NCI-H1417 treated with DMSO at 0.1 percent for 48 hours (cell line): ENCODE measurements around the gene GALNT11.

ENCODE experiments used
- DNase-seq: peaks from one replicate; lab custom pipeline; 2025; lab: John Stamatoyannopoulos, UW

GALNT11 gene

DNA sequence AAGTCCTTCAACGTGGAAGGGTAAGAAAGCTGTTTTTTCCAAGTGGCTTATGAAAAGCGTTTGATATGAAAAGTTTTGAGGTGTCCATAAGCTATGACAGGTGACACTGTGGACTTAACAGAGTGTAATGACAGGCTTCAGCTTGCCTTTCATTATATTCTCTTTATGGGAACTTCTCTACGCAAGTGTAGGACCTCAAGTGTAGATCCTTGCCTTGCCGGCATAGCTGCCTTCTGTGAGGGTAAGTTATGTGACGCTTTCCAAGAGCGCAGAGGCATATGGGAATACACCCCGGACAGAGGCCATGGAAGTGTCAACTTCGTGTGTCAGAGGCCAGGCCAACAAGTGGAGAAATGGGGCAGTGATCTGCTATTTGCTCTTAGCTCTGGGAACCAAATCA is 91.9 kb downstream of the GALNT11 start:
- no peak for DNase-seq

DNA sequence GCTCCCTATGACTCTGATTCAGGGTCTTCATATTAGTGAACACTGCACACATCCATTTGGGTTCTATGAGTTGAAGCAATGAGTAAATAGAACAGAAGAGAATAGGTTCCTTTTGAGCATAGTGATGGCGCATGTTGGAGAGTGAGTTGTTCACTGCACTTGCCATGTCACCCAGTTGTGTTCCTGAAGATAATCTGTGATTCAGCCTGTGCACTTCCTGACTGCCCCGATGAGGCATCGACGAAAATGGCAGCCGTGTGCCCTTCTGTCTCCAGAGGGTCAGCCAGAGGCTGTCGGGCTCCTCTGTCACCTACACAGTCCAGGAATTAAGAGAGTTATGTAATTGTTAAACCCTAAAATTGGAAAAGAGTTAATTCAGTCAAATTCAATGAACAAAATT is 94.7 kb downstream of the GALNT11 start:
- no peak for DNase-seq

DNA sequence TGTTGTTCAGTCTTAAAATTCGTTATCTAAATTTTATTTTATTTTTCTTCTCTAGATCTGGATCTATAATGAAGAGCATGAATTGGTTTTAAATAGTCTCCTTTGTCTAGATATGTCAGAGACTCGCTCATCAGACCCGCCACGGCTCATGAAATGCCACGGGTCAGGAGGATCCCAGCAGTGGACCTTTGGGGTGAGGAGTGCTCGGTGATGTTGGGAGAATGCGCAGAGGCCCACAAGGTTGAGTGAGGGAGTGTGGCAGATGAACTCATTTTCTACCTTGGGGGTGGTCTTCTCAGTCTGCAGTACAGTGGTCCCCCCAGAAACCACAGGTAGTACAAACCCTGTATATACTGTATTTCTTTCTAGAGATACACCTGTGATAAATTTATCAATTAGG is 95.3 kb downstream of the GALNT11 start:
- no peak for DNase-seq

- no peak for DNase-seq
These were observed 96.0 kb downstream of the GALNT11 start for GRCh38 chr7:152121432-152121831.

GRCh38 chr7:152122540-152122939 is 97.1 kb downstream of the GALNT11 start:
- DNase-seq, result no peak

GRCh38 chr7:152126741-152127140 is 101.3 kb downstream of the GALNT11 start:
- no peak for DNase-seq

- no peak for DNase-seq
These were observed 101.8 kb downstream of the GALNT11 start for GRCh38 chr7:152127229-152127628.

- no peak for DNase-seq
These were observed 102.8 kb downstream of the GALNT11 start for GRCh38 chr7:152128252-152128651.

- no peak for DNase-seq
These were observed 103.4 kb downstream of the GALNT11 start for GRCh38 chr7:152128741-152129461.

- DNase-seq, result no peak
These were observed 104.2 kb downstream of the GALNT11 start for GRCh38 chr7:152129682-152130081.

- DNase-seq, result no peak
These were observed 105.5 kb downstream of the GALNT11 start for GRCh38 chr7:152130658-152131590.

GRCh38 chr7:152131981-152132494 is 106.6 kb downstream of the GALNT11 start:
- DNase-seq, result no peak

DNA sequence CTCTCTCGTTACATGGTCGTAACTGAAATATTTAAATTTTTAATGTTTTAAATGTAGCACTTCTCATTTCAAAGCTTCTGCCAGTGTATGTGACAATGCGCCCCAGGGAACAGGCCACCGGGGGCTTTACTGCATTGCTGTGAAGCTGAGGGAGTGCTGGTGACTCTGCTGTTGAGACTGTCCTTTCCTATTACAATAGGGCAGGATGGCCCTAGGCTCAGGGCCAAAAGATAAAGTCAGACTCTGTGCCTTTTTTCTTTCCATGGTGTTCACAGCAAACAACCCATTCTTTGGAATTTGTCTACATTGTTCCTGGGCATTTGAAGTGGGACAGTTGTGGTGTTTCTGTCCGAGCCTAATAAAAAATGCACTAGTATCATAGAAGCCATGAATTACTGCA is 107.3 kb downstream of the GALNT11 start:
- DNase-seq, result no peak

GRCh38 chr7:152133804-152134203 is 108.3 kb downstream of the GALNT11 start:
- DNase-seq, result no peak

DNA sequence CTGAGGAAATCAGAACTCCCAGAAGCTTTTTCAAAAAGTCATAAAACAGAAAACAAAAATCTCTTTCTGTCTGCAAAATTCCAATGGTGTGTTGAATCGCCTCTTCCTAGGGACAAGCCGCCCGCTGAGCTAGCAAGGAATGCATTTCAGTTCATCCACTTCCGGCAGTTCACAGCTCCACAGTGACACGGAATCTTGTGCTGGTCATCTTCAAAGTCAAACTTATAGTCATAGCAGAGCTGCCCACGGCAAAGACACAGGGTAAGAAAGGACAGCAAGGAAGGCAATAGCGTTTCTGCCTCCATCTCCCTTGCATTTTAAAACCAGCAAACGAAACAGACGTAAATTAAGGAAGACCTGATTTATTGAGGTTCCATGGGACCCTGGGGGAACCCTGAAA is 111.2 kb downstream of the GALNT11 start:
- no peak for DNase-seq

DNA sequence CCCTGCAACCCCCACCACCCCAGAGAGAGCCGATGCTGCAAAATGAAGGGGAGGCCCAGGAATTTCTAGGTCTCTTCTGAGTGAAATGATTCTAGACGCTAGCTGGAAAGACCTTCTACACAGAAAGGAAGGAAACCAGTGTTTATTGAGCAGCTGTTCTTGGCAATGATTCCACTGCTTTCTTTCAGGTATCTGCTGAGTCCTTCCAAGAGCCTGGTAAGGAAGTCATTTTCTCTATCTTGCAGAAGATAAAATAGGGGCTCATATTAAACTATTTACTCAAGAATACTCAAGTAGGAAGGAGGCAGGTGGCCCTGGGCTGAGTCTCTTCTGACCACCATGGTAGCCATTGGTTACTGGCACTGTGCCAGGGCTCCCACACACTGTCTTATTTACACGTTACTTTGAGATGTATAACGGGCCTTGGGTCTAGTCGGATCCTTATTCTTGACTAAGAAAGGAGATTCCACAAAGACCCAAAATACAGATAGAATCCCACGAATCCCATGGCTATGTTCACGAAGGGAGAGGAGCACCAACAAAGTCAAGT is 112.1 kb downstream of the GALNT11 start:
- no peak for DNase-seq

DNA sequence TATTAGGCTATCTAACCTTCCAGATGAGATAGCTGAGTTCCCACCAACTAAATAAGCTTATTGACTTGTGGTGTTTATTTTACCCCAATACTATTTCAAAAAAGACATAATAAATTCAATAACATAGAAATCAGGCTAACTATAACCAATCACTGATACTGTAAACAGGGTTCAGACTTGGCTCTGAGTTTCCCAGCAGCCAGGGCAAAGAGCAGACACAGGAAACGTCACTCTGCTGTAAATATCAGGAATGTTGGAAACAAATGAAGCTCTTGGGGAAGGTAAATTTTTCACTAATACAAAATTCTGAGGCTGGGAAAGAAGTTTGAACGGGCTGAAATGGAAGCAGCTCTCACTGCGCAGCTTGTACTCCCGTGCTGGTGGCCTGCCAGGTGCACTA is 114.6 kb downstream of the GALNT11 start:
- DNase-seq, result no peak

DNA sequence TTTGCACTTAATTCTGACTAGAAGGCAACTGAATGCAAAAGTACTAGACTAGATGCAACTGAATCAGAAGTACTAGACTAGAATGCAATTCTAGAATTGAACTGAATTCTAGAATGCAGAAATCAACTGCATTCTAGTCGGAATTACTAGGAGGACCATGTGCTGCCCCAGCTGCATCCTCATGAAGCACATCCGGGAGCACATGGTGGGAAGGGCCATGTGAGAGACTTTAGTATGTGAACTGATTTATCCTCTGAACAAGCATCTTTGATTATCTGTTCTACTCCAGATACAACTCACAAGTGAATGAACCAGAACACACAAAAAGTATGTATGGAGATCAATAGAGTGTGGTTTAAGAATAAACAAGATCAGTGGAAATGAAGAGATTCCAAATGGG is 115.1 kb downstream of the GALNT11 start:
- no peak for DNase-seq

- DNase-seq, result no peak
These were observed 117.6 kb downstream of the GALNT11 start for GRCh38 chr7:152142976-152143595.

DNA sequence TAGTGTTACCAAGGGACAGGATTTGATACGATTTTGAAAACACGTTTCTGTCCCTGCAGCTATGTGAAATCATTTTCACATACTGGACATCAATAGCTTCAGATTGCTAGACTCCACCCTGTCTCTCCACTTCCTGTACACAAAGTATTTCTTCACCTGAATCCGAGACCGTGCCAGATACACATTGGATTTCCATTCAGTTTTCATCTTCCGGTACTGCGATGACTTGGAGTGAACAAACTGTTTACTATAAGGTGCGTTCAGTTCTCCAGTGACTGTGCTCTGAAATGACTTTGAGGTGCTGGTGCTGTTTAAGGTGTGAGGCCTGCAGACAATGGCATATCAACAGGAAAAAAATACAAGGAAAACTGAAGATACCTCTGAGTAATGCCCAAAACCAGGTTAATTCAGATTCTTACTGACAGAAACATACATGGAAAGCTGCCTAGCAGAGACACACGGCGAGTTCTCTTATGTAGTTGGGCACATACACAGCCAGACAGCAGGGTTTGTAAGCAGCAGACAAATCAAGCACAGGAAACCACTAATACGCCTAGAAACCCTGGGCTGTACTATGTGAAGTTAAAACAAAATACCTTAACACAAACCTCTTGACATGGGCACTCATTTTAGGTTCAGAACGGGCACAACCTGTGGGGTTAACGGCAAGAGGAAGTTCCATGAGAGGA is 119.2 kb downstream of the GALNT11 start:
- DNase-seq, result no peak

- no peak for DNase-seq
These were observed 120.5 kb downstream of the GALNT11 start for GRCh38 chr7:152145853-152146466.
